ENCODE data around the gene TMEM41B. TPM values are rescaled to one million over a fixed set of nuclear protein-coding genes. Genes with fewer than 3 reads are reported as not detected.
"Not testable (repeated sequence)": the region's sequence is repeated elsewhere in the genome, so short reads cannot be mapped to it uniquely, and the experiment has no call there.

The TMEM41B gene
- 50.3 and 72.8 TPM in 2 replicates for total RNA-seq (2022)
- percentile 84 among the genes with signal in this experiment for Bru-seq, nascent RNA
- BruChase-seq, experiment 1, labeled RNA remaining after a 6-hour chase: percentile 94 among the genes with signal in this experiment
- percentile 93 among the genes with signal in this experiment for BruChase-seq, experiment 2, labeled RNA remaining after a 2-hour chase
- long read RNA-seq, transcript TMEM41B-204 (7 exons, 3,968 nt): major isoform, 62 of 88 reads
- long read RNA-seq, partial matches to known transcripts: 0 of 88 reads
- long read RNA-seq, other reads (novel, unspliced or antisense): 17 of 88 reads

GRCh38 chr11:9314291-9315077 is at the start of gene TMEM41B:
TSS of gene TMEM41B (minus strand) at chr11:9314593. CDS start at chr11:9314441, 152 bp downstream.
- DNase-seq (ENCODE audit: unreplicated experiment): peak; percentile 99
- Mint-ChIP-seq H3K36me3 (ENCODE audit: insufficient read depth, unreplicated experiment) (peaks cover 5% of the 10 kb centered on the region), H3K27ac (ENCODE audit: low read depth, unreplicated experiment) (peak within 1 kb of the TSS; percentile 98), H3K4me1 (ENCODE audit: insufficient read depth, unreplicated experiment) (peaks cover 14% of the 10 kb centered on the region), H3K9me3 (ENCODE audit: unreplicated experiment) (no peaks in the 10 kb centered on the region), H3K27me3 (ENCODE audit: insufficient read depth, unreplicated experiment) (no peaks in the 10 kb centered on the region), H3K4me3 (ENCODE audit: unreplicated experiment) (peak within 1 kb of the TSS; percentile 99)
- POLR2A ChIA-PET: interaction anchor here (0.6 to 6.4 kb wide), 31 partner anchors 8 to 1174 kb away, joined by 3 to 109 read pairs (median 3); partner anchors contain the start of genes DENND5A, IPO7 and ZNF143
- CTCF ChIA-PET: interaction anchor here (0.6 to 1.6 kb wide), 5 partner anchors 13 to 192 kb away, joined by 3 to 6 read pairs (median 3); no protein-coding TSS in a partner anchor
- intact Hi-C loops (cut with micrococcal nuclease): loop anchor here (1.0 kb wide), 2 partner anchors 50 to 71 kb away; no protein-coding TSS in a partner anchor
- no peak for TF ChIP-seq CTCF (IDR thresholded peaks at IDR 0.05; ENCODE audit: unreplicated experiment)
- no TSS peak for BruUV-seq (replicated peaks)

- BruUV-seq (replicated peaks): no TSS peak
- Mint-ChIP-seq H3K4me3 (ENCODE audit: unreplicated experiment) (no peak overlapping the region), H3K27ac (ENCODE audit: low read depth, unreplicated experiment) (peak overlapping the region; percentile 98), H3K4me1 (ENCODE audit: insufficient read depth, unreplicated experiment) (peaks cover 12% of the 10 kb centered on the region), H3K27me3 (ENCODE audit: insufficient read depth, unreplicated experiment) (no peaks in the 10 kb centered on the region), H3K36me3 (ENCODE audit: insufficient read depth, unreplicated experiment) (peaks cover 8% of the 10 kb centered on the region), H3K9me3 (ENCODE audit: unreplicated experiment) (no peaks in the 10 kb centered on the region)
- intact Hi-C loops (cut with micrococcal nuclease): loop anchor here (5.0 kb wide), 1 partner anchor 210 kb away; the partner anchor contains the start of gene WEE1
- CTCF ChIA-PET: interaction anchor here (0.6 to 2.5 kb wide), 3 partner anchors 23 to 364 kb away, joined by 3 to 9 read pairs (median 3); no protein-coding TSS in a partner anchor
- POLR2A ChIA-PET: interaction anchor here (0.6 to 4.3 kb wide), 7 partner anchors 23 to 941 kb away, joined by 3 to 59 read pairs (median 5); partner anchors contain the start of genes IPO7, TMEM41B and ZNF143
- TF ChIP-seq CTCF (IDR thresholded peaks at IDR 0.05; ENCODE audit: unreplicated experiment): no peak
- no peak for DNase-seq (ENCODE audit: unreplicated experiment)
Observed at GRCh38 chr11:9362393-9362863, 48.0 kb upstream of the TMEM41B start.

GRCh38 chr11:9360862-9361622 is 46.6 kb upstream of the TMEM41B start:
- H3K27me3 Mint-ChIP-seq (ENCODE audit: insufficient read depth, unreplicated experiment); H3K36me3 Mint-ChIP-seq (ENCODE audit: insufficient read depth, unreplicated experiment); H3K4me3 Mint-ChIP-seq (ENCODE audit: unreplicated experiment); BruUV-seq (replicated peaks); H3K9me3 Mint-ChIP-seq (ENCODE audit: unreplicated experiment); POLR2A ChIA-PET; CTCF ChIA-PET; DNase-seq (ENCODE audit: unreplicated experiment): not testable (repeated sequence)
- Mint-ChIP-seq H3K4me1 (ENCODE audit: insufficient read depth, unreplicated experiment) (peaks cover 12% of the 10 kb centered on the region), H3K27ac (ENCODE audit: low read depth, unreplicated experiment) (peak overlapping the region; percentile 16)
- intact Hi-C loops (cut with micrococcal nuclease): loop anchor here (5.0 kb wide), 1 partner anchor 211 kb away; the partner anchor contains the start of gene WEE1

- POLR2A ChIA-PET: no interaction called here
- CTCF ChIA-PET: no interaction called here
Observed at GRCh38 chr11:9357041-9357440, 42.6 kb upstream of the TMEM41B start.

More at GRCh38 chr11:9357041-9357440, 42.6 kb upstream of the TMEM41B start:
- Mint-ChIP-seq H3K9me3 (ENCODE audit: unreplicated experiment) (no peaks in the 10 kb centered on the region), H3K4me1 (ENCODE audit: insufficient read depth, unreplicated experiment) (no peaks in the 10 kb centered on the region), H3K36me3 (ENCODE audit: insufficient read depth, unreplicated experiment) (no peaks in the 10 kb centered on the region), H3K27ac (ENCODE audit: low read depth, unreplicated experiment) (no peak overlapping the region), H3K4me3 (ENCODE audit: unreplicated experiment) (no peak overlapping the region), H3K27me3 (ENCODE audit: insufficient read depth, unreplicated experiment) (no peaks in the 10 kb centered on the region)
- no peak for DNase-seq (ENCODE audit: unreplicated experiment)
- intact Hi-C loops (cut with micrococcal nuclease): no loop called here
- no peak for TF ChIP-seq CTCF (IDR thresholded peaks at IDR 0.05; ENCODE audit: unreplicated experiment)
- BruUV-seq (replicated peaks): no TSS peak

Data from MCF 10A (cell line).